ENCODE data around the gene ATAT1. TPM values are rescaled to one million over a fixed set of nuclear protein-coding genes. Genes with fewer than 3 reads are reported as not detected.

ATAT1 gene
- polyA plus RNA-seq, 1 donor (not counting 4 experiments of a cell fraction or from before 2014, with no cell fraction given) = 5.4 TPM

GRCh38 chr6:30640481-30640880 lies 13.8 kb downstream of the ATAT1 start:
- no peak for DNase-seq (ENCODE audit: low read depth, low spot score)
- Histone ChIP-seq H3K4me1 (ENCODE audit: control insufficient read depth, extremely low read depth, insufficient read depth, low read length) (no peaks in the 10 kb centered on the region), H3K9ac (ENCODE audit: control insufficient read depth, extremely low read depth, insufficient read depth, low read length) (no peak overlapping the region), H3K36me3 (ENCODE audit: control insufficient read depth in 2 of 2, extremely low read depth in 1 of 2, insufficient read depth in 2 of 2, low read length in 2 of 2) (peaks cover 13 to 21% of the 10 kb centered on the region in 2 experiments), H4K20me1 (ENCODE audit: control insufficient read depth, extremely low read depth, insufficient read depth, low read length) (no peaks in the 10 kb centered on the region), H3K27ac (ENCODE audit: control insufficient read depth, insufficient read depth, low read length) (no peak overlapping the region), H3K9me1 (ENCODE audit: control insufficient read depth, extremely low read depth, insufficient read depth, low read length) (peaks cover 2% of the 10 kb centered on the region), H2AFZ (ENCODE audit: control insufficient read depth, low read length) (no peak overlapping the region), H3K4me2 (ENCODE audit: control insufficient read depth, extremely low read depth, insufficient read depth, low read depth, low read length) (no peak overlapping the region), H3K27me3 (ENCODE audit: control insufficient read depth, extremely low read depth, insufficient read depth, low read length) (no peaks in the 10 kb centered on the region), H3K79me2 (ENCODE audit: control insufficient read depth, insufficient read depth, low read length) (no peaks in the 10 kb centered on the region), H3K4me3 (ENCODE audit: control insufficient read depth in 2 of 3, extremely low read depth in 1 of 3, insufficient read depth in 2 of 3, low read depth in 1 of 3, low read length in 3 of 3) (no peak overlapping the region), H3K9me3 (ENCODE audit: control insufficient read depth, low read depth, low read length) (no peaks in the 10 kb centered on the region)
- dilution Hi-C loops (cut with MboI; ENCODE audit: extremely low pct_ligation_motif_present, low sequenced_read_pairs) = no loop called here
- TF ChIP-seq CTCF (optimal IDR thresholded peaks at IDR 0.05 in 1 of 3, IDR thresholded peaks at IDR 0.05 in 1 of 3, conservative IDR thresholded peaks at IDR 0.05 in 1 of 3; ENCODE audit: extremely low read depth in 1 of 3, insufficient read depth in 2 of 3, low read length in 3 of 3) (no peak), EZH2 (IDR thresholded peaks at IDR 0.05; ENCODE audit: low read length) (no peak)
- FAIRE-seq = no peak

GRCh38 chr6:30641048-30641447 lies 14.4 kb downstream of the ATAT1 start:
- Histone ChIP-seq H3K9ac (ENCODE audit: control insufficient read depth, extremely low read depth, insufficient read depth, low read length) (no peak overlapping the region), H2AFZ (ENCODE audit: control insufficient read depth, low read length) (no peak overlapping the region), H3K4me1 (ENCODE audit: control insufficient read depth, extremely low read depth, insufficient read depth, low read length) (no peaks in the 10 kb centered on the region), H3K27ac (ENCODE audit: control insufficient read depth, insufficient read depth, low read length) (no peak overlapping the region), H4K20me1 (ENCODE audit: control insufficient read depth, extremely low read depth, insufficient read depth, low read length) (no peaks in the 10 kb centered on the region), H3K9me1 (ENCODE audit: control insufficient read depth, extremely low read depth, insufficient read depth, low read length) (peaks cover 2% of the 10 kb centered on the region), H3K79me2 (ENCODE audit: control insufficient read depth, insufficient read depth, low read length) (no peaks in the 10 kb centered on the region), H3K9me3 (ENCODE audit: control insufficient read depth, low read depth, low read length) (no peaks in the 10 kb centered on the region), H3K27me3 (ENCODE audit: control insufficient read depth, extremely low read depth, insufficient read depth, low read length) (no peaks in the 10 kb centered on the region), H3K4me2 (ENCODE audit: control insufficient read depth, extremely low read depth, insufficient read depth, low read depth, low read length) (no peak overlapping the region), H3K4me3 (ENCODE audit: control insufficient read depth in 2 of 3, extremely low read depth in 1 of 3, insufficient read depth in 2 of 3, low read depth in 1 of 3, low read length in 3 of 3) (no peak overlapping the region), H3K36me3 (ENCODE audit: control insufficient read depth in 2 of 2, extremely low read depth in 1 of 2, insufficient read depth in 2 of 2, low read length in 2 of 2) (peaks cover 13 to 21% of the 10 kb centered on the region in 2 experiments)
- FAIRE-seq (no peak), DNase-seq (ENCODE audit: low read depth, low spot score) (no peak)
- dilution Hi-C loops (cut with MboI; ENCODE audit: extremely low pct_ligation_motif_present, low sequenced_read_pairs) = no loop called here
- TF ChIP-seq EZH2 (IDR thresholded peaks at IDR 0.05; ENCODE audit: low read length) (no peak), CTCF (optimal IDR thresholded peaks at IDR 0.05 in 1 of 3, IDR thresholded peaks at IDR 0.05 in 1 of 3, conservative IDR thresholded peaks at IDR 0.05 in 1 of 3; ENCODE audit: extremely low read depth in 1 of 3, insufficient read depth in 2 of 3, low read length in 3 of 3) (no peak)
